ENCODE data around the gene CHD3. TPM values are rescaled to one million over a fixed set of nuclear protein-coding genes. Genes with fewer than 3 reads are reported as not detected.

CHD3 gene
- polyA plus RNA-seq, 3 donors: 181 to 204 (median 186) TPM

GRCh38 chr17:7889166-7889955 lies 772 bp downstream of the CHD3 start:
- peak; percentile 84 for DNase-seq

GRCh38 chr17:7893187-7893880 lies 4.7 kb downstream of the CHD3 start:
- DNase-seq: no peak

DNA sequence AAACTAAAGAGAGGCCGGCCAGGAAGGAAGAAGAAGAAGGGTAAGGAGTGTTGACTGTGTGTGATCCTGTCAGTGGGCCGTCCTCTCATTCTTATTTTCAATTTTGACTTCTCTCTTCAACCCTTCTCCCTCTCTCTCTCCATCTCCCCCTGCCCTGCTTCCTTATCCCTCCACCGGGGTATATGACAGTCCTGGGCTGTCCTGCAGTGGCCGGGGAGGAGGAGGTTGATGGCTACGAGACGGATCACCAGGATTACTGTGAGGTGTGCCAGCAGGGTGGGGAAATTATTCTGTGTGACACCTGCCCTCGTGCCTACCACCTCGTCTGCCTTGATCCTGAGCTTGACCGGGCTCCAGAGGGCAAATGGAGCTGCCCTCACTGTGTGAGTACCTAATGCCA lies 5.6 kb downstream of the CHD3 start:
- DNase-seq: no peak

- DNase-seq: no peak
Measured at GRCh38 chr17:7894866-7895265, 6.3 kb downstream of the CHD3 start.

DNA sequence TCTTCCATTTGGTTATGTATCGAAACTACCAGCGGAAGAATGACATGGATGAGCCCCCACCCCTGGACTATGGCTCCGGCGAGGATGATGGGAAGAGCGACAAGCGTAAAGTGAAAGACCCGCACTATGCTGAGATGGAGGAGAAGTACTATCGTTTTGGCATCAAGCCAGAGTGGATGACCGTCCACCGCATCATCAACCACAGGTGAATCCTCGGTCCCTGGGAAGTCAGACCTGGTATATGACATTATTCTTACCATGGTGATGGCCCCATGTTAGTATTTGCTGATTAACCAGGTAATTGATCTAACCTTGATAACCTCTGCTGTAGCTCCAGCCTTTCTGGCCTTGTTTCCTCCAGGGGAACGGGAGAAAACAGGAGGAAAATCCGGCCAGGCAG lies 8.5 kb downstream of the CHD3 start:
- DNase-seq: no peak

GRCh38 chr17:7897773-7898172 lies 9.2 kb downstream of the CHD3 start:
- DNase-seq: peak; percentile 34

GRCh38 chr17:7903154-7904103 lies 14.8 kb downstream of the CHD3 start:
- no peak for DNase-seq

- no peak for DNase-seq
Measured at GRCh38 chr17:7909089-7909488, 20.5 kb downstream of the CHD3 start.

DNA sequence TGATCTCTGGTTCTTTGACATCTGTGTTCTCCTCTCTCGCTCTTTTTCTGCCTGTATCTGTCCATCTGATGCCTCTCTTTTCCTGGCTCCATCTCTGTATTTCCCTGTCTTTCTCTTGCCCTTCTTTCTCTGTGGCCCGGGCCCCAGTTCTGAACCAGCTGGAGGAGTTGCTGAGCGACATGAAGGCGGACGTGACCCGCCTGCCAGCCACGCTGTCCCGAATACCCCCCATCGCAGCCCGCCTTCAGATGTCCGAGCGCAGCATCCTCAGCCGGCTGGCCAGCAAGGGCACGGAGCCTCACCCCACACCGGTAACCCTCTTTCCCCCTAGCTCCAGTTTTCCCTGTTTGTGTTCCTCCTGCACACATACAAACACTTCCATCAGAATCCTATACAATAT lies 21.7 kb downstream of the CHD3 start:
- no peak for DNase-seq

DNA sequence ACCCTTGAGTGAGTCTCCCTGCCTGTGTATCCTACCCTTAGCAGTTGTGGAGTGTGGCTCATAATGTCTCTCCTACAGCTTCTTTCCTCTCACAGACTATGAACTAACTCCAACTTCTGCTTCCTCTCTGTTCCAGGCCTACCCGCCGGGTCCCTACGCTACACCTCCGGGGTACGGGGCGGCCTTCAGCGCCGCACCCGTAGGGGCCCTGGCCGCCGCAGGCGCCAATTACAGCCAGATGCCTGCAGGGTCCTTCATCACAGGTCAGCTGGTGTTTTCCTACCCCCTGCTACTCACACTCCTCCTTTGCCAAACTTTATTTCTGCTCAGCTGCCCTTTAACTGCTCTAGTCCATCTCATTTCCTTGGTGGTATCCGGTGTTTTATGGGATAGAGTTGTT lies 22.1 kb downstream of the CHD3 start:
- no peak for DNase-seq

DNA sequence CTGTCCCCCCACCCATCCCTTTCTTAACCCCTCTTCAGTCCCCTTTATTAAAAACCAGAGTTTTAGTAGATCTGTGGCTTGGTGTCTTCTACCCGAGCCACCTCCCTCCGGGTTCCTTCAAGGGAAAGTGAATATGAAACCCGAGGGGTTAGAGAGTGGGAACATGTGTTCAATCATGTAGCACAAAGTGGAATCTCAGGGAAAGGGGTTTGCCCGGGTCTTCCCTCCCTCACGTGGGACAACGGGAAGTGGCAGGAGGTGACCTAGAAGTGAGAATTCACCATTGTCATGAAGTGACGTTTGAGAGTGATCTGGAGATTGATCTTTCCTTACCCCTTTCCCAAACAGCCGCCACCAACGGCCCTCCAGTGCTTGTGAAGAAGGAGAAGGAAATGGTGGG lies 22.5 kb downstream of the CHD3 start:
- no peak for DNase-seq

GRCh38 chr17:7912927-7913524 lies 24.4 kb downstream of the CHD3 start:
- peak; percentile 72 for DNase-seq

DNA sequence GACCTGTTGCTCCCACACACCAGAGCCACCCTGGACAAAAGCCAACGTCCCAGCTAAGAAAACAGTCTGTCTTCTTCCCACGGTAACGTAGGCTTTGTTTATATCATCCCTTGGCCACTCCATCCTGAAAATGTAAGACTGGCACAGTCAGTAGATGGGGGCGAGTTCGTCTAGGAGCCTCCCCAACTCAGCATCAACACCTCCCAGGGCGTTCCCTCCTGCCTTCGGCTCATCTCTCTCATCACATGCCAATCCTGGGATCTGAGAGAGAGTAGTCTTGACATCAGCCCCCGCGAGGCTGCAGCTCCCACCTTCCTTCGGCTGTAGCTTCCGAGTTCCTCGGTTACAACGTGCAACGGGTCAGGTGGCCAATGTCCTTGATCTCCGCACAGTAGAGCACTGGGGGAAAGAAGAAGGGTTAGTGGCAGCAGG lies 26.6 kb downstream of the CHD3 start:
- no peak for DNase-seq

DNA sequence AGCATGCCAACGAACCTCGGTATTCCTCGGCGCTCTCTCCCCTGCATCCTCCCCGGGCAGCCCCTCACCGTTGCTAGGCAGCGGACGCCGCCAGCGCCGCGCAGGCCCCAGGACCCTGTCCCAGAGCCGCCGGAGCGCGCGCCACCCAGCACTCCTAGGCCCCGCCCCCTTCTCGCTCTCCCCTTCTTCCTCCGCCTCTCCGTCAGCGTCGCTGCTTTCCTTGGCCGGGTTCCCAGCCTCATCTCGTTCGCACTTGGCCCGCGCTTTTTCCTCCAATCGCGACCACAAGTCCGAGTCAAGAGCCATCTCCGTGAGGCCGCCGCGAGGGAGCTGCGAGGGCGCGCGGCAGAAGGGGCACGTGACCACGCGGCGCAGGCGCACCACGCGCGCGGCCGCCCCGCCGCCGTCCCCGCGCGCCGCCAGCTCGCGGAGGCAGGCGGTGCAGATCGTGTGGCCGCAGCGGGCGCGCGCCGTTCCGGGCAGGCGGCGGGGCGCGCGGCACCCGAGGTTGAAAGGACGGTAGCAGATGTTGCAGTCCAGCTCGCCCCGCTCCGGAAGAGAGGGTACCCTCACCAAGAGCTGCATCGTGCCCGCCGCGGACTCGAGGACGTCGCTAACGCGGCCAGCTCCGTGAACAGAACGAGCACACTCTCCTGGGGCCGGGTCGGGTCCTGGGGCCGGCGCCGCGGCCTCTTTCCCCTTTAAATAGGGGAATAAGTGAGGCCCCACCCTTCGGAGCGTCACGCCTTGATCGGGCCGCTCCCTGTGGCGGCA lies 27.2 kb downstream of the CHD3 start, which contains the start of gene RNF227:
TSS of gene RNF227 (minus strand) at position 679 of the 774 bp plus-strand sequence. CDS start at position 585, 94 bp downstream.
- DNase-seq: peak; percentile 96

GRCh38 chr17:7916385-7916682 lies 27.7 kb downstream of the CHD3 start:
- no peak for DNase-seq

GRCh38 chr17:7916808-7917207 lies 28.2 kb downstream of the CHD3 start:
- DNase-seq: no peak

- DNase-seq: no peak
Measured at GRCh38 chr17:7922269-7922844, 33.8 kb downstream of the CHD3 start.

DNA sequence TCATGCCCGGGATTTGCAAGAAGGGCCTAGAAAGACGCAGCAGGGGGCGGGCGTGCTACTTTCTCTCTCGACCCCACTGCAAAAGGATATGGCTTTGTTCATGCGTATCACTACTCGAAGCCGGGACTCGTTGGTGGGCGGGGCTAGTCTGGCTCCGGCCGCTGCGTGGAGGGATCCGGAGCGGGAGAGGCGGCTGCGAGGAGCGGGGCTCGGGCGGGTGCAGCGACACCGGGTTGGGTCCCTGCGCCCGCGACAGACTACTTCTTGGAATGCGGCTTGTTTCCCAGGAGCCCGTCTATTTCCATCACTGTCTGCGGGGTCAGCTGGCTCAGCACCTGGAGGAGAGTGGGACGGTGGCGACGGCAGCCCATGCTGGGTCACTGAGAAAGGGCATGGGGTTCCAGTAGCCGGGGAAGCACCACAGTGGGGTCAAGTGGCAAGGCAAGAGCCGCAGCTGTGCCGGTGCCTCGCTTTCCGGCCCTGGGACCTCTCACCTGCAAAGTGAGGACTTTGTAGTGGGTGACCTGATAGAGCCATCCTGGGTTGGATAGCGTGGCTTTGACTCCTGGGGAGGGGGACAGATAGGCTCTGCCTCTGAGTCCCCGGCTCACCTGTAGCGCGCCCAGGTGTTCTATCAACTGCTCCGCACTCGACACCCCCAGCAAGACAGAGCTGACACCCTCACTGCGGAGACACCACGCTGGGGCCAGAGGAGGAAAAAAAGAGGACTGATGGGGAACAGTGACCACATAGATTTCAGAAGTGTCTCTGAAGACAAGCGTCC lies 34.4 kb downstream of the CHD3 start:
- peak; percentile 92 for DNase-seq

- no peak for DNase-seq
Measured at GRCh38 chr17:7927596-7927995, 39.0 kb downstream of the CHD3 start.

All from renal pelvis (tissue), 4 donors.